ENCODE data around the gene ALG6. TPM values are rescaled to one million over a fixed set of nuclear protein-coding genes. Genes with fewer than 3 reads are reported as not detected.

Gene ALG6
- total RNA-seq, 2 experiments from 2014 or later, result 23.0 to 25.7 TPM

Small RNAs within 50 kb of the gene (microRNA-seq; reads per million reads assigned to microRNA genes)
- not detected for gene MIR6068

Other genes with a start within 250 kb of the ALG6 start
- not detected for gene FOXD3, start 45.1 kb upstream of the ALG6 start, total RNA-seq
- gene ITGB3BP, start 155.6 kb downstream of the ALG6 start, total RNA-seq, result 10 to 100 TPM; 47.0 to 49.4 TPM
- 10 to 100 TPM in 1 of 2 experiments, 1 to 10 TPM in 1; 7.4 to 11.8 TPM for gene EFCAB7, start 155.9 kb downstream of the ALG6 start, total RNA-seq
- 10 to 100 TPM; 47.3 to 51.0 TPM for gene PGM1, start 225.8 kb downstream of the ALG6 start, total RNA-seq

Data from activated naive CD8-positive, alpha-beta T cell treated with anti-CD3 and anti-CD28 coated beads, Interleukin-2, amount 10 ng/mL, durations not matched to agents 7 days and 5 days (primary cell).